ENCODE data around the gene POLK. TPM values are rescaled to one million over a fixed set of nuclear protein-coding genes. Genes with fewer than 3 reads are reported as not detected.

POLK gene
- total RNA-seq, 2 experiments from 2014 or later: 16.0 to 29.5 TPM

- Histone ChIP-seq H3K36me3 (ENCODE audit: insufficient read depth, low read length) (peaks cover 23% of the 10 kb centered on the region), H3K27ac (ENCODE audit: low read depth, low read length, poor library complexity, severe bottlenecking) (no peak overlapping the region), H2AFZ (ENCODE audit: low read length) (no peak overlapping the region), H4K20me1 (ENCODE audit: insufficient read depth, low read length) (no peaks in the 10 kb centered on the region), H3K4me1 (ENCODE audit: insufficient read depth, low read length, poor library complexity, severe bottlenecking) (no peaks in the 10 kb centered on the region), H3K9me2 (ENCODE audit: insufficient read depth, low read length) (no peaks in the 10 kb centered on the region), H3K4me2 (ENCODE audit: low read length) (no peak overlapping the region), H3K9me3 (ENCODE audit: low read length) (peaks cover 23% of the 10 kb centered on the region; the same call in 1 of the 2 replicates), H3K79me2 (ENCODE audit: insufficient read depth, low read depth, low read length) (peaks cover 4% of the 10 kb centered on the region; the same call in 1 of the 2 replicates), H3K4me3 (ENCODE audit: low read depth, low read length, poor library complexity, severe bottlenecking) (no peak overlapping the region)
- ChIA-PET POLR2A (no interaction called here), CTCF (ENCODE audit: unreplicated experiment) (interaction anchor here (0.6 kb wide), 1 partner anchor 116 kb away, joined by 3 read pairs; no protein-coding TSS in a partner anchor)
- no TSS peak for BruUV-seq (replicated peaks)
- DNase-seq (ENCODE audit: low spot score): no peak
- intact Hi-C loops (cut with micrococcal nuclease; ENCODE audit: unreplicated experiment): no loop called here
- no peak for TF ChIP-seq EZH2phosphoT487 (IDR thresholded peaks at IDR 0.05; ENCODE audit: borderline replicate concordance, low read depth, low read length)
- TF ChIP-seq CTCF (conservative IDR thresholded peaks at IDR 0.05; ENCODE audit: low read length): no peak
These were observed 24.5 kb downstream of the POLK start for GRCh38 chr5:75536147-75536546.

- Histone ChIP-seq H3K27ac (ENCODE audit: low read depth, low read length, poor library complexity, severe bottlenecking) (no peak overlapping the region), H4K20me1 (ENCODE audit: insufficient read depth, low read length) (no peaks in the 10 kb centered on the region), H3K4me1 (ENCODE audit: insufficient read depth, low read length, poor library complexity, severe bottlenecking) (no peaks in the 10 kb centered on the region), H2AFZ (ENCODE audit: low read length) (no peak overlapping the region), H3K9me3 (ENCODE audit: low read length) (peaks cover 22% of the 10 kb centered on the region; the same call in 1 of the 2 replicates), H3K36me3 (ENCODE audit: insufficient read depth, low read length) (peaks cover 23% of the 10 kb centered on the region), H3K4me2 (ENCODE audit: low read length) (no peak overlapping the region), H3K9me2 (ENCODE audit: insufficient read depth, low read length) (0 out of 2 replicates have a peak, but pooled peaks cover 4% of the 10 kb centered on the region), H3K79me2 (ENCODE audit: insufficient read depth, low read depth, low read length) (peaks cover 9% of the 10 kb centered on the region; the same call in 1 of the 2 replicates), H3K4me3 (ENCODE audit: low read depth, low read length, poor library complexity, severe bottlenecking) (no peak overlapping the region)
- DNase-seq (ENCODE audit: low spot score): no peak
- intact Hi-C loops (cut with micrococcal nuclease; ENCODE audit: unreplicated experiment): no loop called here
- TF ChIP-seq EZH2phosphoT487 (IDR thresholded peaks at IDR 0.05; ENCODE audit: borderline replicate concordance, low read depth, low read length): no peak
- no peak for TF ChIP-seq CTCF (conservative IDR thresholded peaks at IDR 0.05; ENCODE audit: low read length)
- no TSS peak for BruUV-seq (replicated peaks)
- ChIA-PET POLR2A (no interaction called here), CTCF (ENCODE audit: unreplicated experiment) (interaction anchor here (0.6 kb wide), 1 partner anchor 117 kb away, joined by 3 read pairs; no protein-coding TSS in a partner anchor)
These were observed 25.1 kb downstream of the POLK start for GRCh38 chr5:75536694-75537360.

GRCh38 chr5:75538211-75538610 is 26.5 kb downstream of the POLK start:
- Histone ChIP-seq H3K9me3 (ENCODE audit: low read length) (peaks cover 9% of the 10 kb centered on the region; the same call in 1 of the 2 replicates), H3K36me3 (ENCODE audit: insufficient read depth, low read length) (peaks cover 23% of the 10 kb centered on the region), H3K4me1 (ENCODE audit: insufficient read depth, low read length, poor library complexity, severe bottlenecking) (peaks cover 3% of the 10 kb centered on the region), H3K9me2 (ENCODE audit: insufficient read depth, low read length) (0 out of 2 replicates have a peak, but pooled peaks cover 4% of the 10 kb centered on the region), H3K27ac (ENCODE audit: low read depth, low read length, poor library complexity, severe bottlenecking) (no peak overlapping the region), H3K79me2 (ENCODE audit: insufficient read depth, low read depth, low read length) (peaks cover 7% of the 10 kb centered on the region; the same call in 1 of the 2 replicates), H2AFZ (ENCODE audit: low read length) (no peak overlapping the region), H3K4me3 (ENCODE audit: low read depth, low read length, poor library complexity, severe bottlenecking) (no peak overlapping the region), H4K20me1 (ENCODE audit: insufficient read depth, low read length) (no peaks in the 10 kb centered on the region), H3K4me2 (ENCODE audit: low read length) (no peak overlapping the region)
- no peak for TF ChIP-seq CTCF (conservative IDR thresholded peaks at IDR 0.05; ENCODE audit: low read length)
- ChIA-PET POLR2A (interaction anchor here (0.6 to 1.5 kb wide), 7 partner anchors 8 to 768 kb away, joined by 3 to 5 read pairs (median 4); no protein-coding TSS in a partner anchor), CTCF (ENCODE audit: unreplicated experiment) (no interaction called here)
- DNase-seq (ENCODE audit: low spot score): no peak
- intact Hi-C loops (cut with micrococcal nuclease; ENCODE audit: unreplicated experiment): no loop called here
- no TSS peak for BruUV-seq (replicated peaks)
